NOMO-1 treated with DMSO at 0.1 percent for 48 hours (cell line): ENCODE results near the gene HERPUD2.
"Not testable (repeated sequence)": the region's sequence is repeated elsewhere in the genome, so short reads cannot be mapped to it uniquely, and the experiment has no call there.

ENCODE experiments used
- DNase-seq: peaks from one replicate; lab custom pipeline; 2025; ENCODE audit not compliant: unreplicated experiment; lab: John Stamatoyannopoulos, UW

HERPUD2 gene

DNA sequence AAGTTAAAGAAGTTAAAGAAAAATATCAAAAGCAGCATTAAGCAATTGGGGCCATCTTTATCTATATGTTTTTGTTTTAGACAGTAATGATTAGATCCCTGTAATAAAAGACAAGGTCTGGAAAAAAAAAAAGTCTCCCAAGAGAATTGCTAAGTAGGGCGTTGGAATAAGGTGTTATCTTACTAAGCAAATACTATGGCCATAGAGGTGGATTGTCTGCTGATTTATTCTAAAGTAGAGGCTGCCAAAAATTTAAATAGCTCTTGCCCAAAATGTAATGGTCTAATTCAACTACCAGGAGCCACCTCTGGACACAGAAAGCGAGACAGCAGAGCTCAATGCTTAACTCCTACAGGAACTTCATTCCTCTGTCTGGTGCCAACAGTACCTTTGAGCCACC, 71.6 kb downstream of the HERPUD2 start:
- no peak for DNase-seq

DNA sequence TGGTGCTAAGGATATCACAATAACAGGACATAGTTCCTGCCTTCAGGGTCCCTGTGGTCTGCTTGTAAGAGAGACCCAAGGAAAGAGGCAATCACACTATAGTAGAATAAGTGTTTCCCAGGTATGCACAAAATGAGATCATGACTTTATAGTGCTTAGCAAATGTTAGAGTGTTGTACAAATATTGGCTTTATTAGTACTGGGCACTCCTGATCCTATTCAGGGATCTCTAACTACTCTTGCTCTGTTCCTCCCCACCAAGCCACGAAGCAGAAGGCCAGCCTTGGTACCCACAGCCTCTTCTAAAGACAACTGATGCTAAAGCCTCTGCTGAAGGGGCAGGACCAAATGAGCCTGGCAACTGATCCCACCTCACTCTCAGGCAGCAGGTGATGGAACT, 75.1 kb downstream of the HERPUD2 start:
- no peak for DNase-seq

DNA sequence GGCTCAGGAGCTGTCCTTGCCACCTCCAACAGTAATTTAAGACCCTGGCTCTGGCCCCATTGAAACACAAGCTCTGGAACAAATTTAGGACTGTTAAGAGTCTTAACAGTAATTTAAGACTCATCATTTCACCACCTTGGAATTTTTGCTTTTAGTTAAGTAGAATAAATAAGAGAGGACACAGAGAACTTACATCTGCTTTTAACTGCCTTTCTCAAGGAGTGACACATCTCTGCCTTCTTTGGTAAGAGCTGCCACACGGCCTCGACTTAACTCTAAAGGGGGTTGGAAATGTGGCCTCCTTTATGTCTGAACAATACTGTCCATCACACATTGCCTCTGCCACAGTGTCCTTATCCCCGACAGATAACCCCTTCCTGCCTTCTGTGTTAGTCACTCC, 77.9 kb downstream of the HERPUD2 start:
- DNase-seq = no peak

DNA sequence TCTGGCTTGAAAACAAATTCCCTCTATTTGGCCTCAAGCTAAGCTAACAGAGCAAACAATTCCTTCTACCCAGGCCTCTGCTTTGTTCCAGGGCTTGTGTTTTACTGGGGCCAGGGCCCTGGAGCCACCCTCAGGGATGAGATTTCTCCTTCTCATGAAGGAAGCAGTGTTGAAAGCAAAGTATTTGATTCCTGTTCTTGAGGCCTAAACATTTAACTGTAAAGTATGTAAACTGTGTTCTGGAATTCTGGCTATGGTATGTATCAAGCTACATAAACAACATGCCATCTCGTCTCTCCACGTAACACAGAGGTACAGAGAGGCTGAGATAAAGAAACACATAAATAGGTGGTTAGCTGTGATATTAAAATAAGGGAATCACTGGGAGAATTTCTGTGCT, 81.8 kb downstream of the HERPUD2 start:
- DNase-seq = no peak

DNA sequence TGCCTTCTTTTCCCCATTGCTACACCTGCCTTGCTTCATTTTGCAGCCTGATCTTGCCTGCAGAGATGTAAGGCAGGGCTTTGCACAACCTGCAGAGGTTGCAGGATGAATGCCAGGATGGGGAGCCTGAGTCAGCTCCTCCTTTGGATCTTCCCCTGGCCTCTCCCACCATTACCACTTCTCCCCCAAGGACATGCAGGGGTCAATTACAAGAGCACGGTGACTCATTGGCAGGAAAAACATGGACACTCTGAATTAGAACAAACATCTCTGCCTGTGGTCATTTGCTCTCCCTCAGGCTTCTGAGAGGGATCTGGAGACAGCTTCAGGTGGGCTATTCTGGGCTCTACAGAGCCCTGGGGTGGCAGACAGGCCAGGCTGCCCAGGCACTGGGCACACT, 89.2 kb downstream of the HERPUD2 start:
- no peak for DNase-seq

DNA sequence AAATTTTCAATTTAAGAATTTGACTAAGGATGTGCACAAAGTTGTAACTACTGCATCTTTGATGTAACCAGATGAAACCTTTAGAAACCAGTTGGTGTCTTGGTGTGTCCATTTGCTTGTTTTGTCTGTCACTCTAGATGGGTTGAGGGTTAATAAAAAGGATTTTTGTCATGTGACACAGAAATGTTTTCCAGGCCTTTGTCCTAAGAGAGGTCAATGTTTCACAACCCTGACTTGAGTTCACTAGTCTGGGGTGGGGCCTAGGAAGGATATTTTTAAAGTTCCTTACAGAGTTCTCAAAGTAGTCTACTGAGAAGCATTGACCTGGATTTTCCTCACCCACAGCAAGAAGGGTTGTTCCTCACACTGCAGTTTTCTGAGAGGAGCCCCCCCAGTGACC, 90.3 kb downstream of the HERPUD2 start:
- DNase-seq = no peak

DNA sequence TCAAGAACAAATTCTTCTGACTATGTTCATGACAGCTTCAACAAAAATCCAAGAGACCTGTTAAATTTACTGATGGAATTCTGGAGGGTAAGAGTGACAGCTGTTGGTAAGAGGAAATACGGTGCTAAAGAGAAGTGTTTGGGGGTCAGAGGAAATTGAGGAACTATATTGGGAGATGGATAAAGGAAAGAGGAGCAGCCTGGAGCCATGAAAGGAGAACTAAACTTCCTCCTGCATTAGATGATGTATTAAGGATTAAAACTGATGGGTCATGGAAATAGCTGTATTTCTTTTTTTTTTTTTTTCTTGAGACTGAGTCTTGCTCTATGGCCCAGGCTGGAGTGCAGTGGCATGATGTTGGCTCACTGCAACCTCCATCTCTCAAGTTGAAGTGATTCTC, 95.3 kb downstream of the HERPUD2 start:
- DNase-seq = no peak

DNA sequence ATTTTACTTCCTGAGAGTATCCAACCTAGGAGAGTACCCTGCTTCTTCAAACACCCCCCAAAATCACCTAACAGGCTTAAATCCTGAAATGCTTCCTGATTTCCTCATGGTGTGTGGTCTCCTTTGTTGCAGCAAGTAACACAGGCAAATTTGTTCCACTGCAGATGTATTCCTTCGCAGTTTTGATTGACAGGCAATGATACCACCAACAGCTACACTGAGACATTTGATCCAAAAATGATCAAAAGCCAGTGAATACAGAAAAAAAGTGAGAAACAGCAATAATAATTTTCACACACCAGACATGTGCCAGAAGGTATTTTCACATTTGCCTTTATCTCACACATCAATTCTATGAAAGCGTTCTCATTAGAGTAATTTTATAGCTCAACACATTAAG, 95.9 kb downstream of the HERPUD2 start:
- no peak for DNase-seq

DNA sequence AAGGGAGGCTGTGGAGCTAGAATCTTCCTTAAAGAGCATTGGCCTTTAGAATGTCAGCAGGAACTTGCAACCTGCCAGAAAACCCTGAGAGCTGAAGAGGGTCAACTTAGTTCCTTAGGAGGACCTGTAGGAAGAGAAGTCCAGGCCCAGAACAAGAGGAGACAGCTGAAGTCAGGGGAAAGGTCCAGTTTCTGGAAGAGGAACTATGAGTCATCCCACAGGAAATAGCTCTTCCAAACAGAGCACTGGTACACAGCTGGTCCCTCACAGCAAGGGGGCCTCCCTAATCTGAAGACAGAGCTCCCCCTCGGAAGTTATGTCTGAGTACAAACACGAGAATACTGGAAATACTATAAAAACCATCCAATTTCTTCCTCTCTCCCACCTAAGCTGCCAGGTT, 98.9 kb downstream of the HERPUD2 start:
- no peak for DNase-seq

DNA sequence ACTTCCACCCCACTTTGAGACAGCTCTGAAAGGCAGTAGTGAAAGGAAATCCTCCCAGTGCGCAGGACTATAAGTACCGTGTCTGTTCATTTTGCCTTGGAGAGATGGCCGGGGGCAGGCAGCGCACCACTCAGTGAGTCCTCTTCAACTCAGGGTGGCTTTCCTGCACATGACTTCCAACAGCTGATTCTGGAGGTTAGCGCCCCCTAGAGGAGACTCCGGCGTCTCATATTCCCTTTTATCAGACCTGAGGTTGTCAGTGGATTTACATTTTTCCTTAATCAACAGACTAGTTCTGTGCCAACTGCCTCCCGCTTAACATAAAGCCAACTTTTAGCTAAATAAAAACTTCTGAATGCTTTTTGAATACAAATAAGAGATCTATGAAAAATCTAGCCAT, 101.0 kb downstream of the HERPUD2 start:
- DNase-seq = no peak

DNA sequence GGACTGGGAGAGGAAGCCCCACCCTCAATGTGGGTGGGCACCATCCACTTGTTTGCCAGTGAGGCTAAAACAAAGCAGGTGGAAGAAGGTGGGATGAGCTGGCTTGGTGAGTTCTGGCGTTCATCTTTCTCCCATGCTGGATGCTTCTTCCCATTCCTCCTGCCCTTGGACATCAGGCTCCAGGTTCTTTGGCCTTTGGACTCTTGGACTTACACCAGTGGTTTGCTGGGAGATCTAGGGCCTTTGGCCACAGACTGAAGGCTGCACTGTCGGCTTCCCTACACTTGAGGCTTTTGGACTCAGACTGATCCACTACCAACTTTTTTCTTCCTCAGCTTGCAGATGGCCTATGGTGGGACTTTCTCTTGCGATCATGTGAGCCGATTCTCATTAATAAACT, 106.3 kb downstream of the HERPUD2 start:
- no peak for DNase-seq

DNA sequence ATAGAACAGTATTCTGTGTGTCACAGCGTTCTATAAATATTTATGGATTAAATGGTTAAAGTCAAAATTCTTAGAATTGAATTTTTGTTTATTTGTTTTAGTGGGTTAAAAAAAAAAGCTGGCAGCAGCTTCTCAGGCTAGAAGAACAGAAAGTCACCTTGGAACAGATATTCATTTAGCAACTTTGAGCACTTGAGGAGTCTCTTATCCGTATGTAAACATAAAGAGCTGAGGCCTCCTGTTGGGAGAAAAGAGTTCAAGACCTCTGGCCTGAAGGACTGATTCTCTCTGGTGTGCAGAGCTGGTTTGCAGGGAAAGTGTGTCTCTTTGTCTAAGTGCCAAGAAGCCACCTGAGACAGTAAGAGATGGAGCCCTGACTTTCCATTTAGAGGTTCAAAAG, 109.9 kb downstream of the HERPUD2 start:
- DNase-seq = no peak

DNA sequence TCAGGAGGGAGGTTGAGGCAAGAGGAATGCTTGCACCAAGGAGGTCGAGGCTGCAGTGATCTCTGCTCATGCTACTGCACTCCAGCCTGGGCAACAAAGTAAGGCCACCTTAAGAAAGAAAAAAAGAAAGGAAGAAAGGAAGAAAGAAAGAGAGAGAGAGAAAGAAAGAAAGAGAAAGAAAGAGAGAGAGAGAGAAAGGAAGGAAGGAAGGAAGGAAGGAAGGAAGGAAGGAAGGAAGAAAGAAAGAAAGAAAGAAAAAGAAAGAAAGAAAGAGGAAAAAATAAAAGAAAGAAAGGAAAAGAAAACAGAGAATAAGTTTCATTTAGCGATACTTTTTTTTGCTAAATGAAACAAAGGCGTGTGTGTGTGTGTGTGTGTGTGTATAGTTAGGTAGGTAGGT, 110.4 kb downstream of the HERPUD2 start:
- not testable (repeated sequence) for DNase-seq
